NCI-H187 treated with DMSO at 0.1 percent for 48 hours (cell line): ENCODE measurements around the gene MED12L.

ENCODE experiments used
- DNase-seq: peaks from one replicate; lab custom pipeline; 2025; lab: John Stamatoyannopoulos, UW

MED12L gene

GRCh38 chr3:151425627-151426340 is 340.3 kb downstream of the MED12L start:
- no peak for DNase-seq

DNA sequence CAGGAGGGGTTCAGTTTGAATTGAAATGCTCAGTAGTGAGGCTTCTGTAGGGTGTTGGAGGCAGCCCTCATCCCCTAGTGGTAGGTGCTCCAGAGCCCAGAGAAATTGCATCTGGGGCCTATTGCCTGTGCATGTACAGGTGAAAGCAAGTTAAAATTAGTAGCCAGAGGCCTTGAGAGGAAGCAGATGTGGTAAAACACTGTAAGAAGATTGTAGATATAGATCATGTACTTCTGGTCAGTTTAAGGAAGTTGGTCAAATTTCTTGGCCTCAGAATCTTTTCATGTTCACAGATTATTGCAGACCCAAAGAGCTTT is 340.8 kb downstream of the MED12L start:
- DNase-seq: no peak

DNA sequence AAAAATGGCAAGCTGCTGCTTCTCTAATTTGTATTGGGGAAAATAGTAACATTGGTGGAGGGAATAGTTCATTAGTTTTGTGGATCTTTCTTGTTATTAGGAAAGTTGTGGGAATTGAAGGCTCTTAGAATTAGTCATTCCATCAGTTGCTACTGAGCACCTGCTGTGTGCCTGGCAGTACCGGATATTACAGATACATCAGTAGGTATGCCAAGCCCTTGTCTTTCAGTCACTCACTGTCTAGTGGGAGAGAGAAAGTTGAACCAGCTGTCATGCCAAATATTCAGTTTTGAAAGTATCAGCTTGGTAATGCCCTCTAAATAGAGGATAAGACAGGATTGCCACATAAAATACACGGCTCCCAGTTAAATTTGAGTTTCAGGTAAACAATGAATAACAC is 342.9 kb downstream of the MED12L start:
- DNase-seq: no peak

DNA sequence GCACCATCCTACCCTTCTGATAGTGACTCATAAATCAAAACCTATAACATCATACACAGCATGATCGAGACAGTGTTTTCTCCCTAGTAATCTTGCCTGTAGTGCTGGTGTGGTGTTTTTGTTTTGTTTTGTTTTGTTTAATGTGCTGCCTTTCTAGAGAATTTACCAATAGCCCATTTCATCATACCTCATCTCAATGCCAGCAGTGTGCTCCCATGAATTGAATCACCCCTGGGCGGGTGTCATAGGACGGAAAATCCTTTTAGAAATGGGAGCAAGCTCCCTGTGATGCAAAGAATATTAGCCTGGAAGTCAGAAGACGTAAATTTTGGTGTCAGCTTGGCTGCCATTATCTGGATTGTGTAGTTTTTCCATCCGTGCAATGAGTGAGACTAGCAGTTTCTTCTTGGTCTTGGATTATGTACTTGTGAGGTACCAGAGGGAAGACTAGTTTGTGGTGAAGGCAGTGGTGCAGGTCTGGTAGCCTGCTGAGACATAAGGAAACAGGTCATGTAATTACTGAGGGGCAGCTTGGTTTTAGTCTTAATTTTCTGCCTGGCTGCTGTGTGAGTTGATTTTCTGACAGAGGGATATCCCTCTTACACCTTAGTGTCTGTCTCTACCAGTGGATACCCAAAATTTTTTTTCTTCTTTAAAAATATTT is 345.5 kb downstream of the MED12L start:
- no peak for DNase-seq

- no peak for DNase-seq
Measured at GRCh38 chr3:151431940-151432339, 346.5 kb downstream of the MED12L start.

GRCh38 chr3:151432616-151433372 is 347.3 kb downstream of the MED12L start:
- DNase-seq: no peak

DNA sequence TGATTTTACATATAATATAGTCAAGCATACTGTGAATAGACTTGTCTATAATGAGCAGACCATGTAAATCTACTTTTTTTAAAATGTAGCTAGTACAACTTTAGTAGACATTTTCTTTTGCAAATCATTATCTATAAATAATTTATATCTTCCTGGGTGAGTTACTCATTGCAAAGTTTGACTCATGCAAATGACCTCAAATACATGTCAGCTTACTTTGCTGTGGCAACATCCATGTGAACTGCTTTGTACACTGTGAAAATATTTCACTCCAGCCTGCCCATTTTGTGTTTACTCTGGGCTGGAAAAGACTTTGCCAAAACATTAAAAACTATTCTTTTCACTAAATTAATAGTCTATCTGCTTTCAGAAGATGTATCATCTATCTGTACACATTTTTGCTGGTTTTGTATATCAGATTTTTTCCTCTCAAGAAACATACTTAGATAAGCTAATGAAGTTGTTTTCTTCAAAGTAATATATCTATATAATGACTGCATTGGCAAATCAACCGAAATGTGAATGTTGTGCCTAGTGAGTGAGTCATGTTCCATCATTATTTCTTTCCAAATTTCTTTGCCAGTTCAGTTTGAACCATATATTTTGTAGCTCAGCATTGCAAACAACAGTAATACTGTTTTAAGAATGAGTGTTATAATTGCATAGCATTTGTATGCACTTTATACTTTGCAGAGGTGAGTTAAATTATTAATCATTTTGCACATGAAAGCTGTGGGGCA is 348.9 kb downstream of the MED12L start:
- DNase-seq: no peak

DNA sequence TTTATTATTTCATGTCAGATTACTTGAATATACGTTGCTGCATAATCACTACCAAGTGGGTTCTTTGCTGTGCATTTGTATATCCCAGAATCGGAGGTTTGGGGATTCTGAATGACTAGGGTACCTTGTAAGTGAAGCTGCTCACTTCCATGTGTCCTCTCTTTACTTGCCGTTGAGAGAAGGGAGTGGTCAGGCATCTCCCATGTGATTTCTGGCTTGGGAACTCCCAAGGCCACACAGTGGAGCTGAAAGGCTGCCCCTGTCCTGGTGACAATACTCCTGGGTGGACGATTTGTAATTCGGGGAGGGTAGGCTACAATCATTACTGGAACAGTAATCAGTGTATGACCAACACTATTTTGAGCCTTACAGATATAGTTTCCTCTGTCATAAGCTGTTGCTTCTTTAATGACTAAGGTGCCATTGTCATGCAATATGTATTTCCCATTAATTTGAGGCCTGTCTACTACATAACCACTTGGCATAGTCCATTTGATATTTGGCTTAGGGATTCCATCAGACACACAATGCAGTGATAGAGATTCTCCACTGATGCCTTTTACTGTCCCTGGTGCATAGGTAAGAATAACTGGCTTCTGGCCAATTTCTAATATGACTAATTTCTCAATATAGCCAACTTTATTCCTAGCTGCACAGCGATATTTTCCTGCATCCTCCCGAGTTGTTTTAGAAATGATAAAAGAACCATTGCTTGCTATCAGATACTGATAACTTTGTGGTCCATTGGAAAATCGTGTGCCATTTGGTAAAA is 351.4 kb downstream of the MED12L start:
- no peak for DNase-seq

- no peak for DNase-seq
Measured at GRCh38 chr3:151437906-151438305, 352.4 kb downstream of the MED12L start.

GRCh38 chr3:151439652-151440125 is 354.2 kb downstream of the MED12L start:
- DNase-seq: no peak

DNA sequence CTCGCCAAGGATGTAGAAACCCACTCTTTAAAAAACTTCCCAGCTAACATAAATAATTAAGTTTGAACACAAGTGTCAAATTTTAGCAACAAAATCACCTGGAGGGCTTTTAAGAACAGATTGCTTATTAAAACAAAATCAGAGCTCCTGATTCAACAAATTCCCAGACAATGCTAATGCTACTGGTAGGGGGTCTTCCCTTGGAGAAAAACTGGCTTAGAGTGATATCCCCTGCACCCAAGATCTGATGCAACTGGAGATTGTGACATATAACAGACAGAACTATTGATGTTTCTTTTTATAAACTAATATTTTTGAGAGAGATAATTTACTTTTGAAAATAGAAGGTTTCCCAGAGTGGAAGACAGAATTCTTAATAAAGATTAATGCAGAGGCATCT is 355.5 kb downstream of the MED12L start:
- no peak for DNase-seq

DNA sequence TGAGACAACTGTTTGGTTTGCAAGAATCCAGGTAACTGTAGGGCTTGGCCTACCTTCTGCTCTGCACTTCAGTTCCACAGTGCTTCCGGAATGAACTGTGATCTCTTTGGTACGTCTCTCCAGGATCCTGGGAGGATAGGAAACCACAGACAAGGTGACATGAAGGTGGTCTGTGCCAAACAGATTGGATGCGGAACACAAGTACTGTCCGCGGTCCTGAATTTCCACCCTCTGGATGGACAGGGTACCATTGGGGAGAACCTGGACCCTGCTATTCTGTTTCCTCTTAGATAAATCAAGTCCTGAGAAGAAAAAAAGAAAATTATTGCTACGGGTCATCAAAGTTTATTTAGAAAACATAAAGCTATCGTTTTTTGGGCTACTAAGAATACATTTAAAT is 358.1 kb downstream of the MED12L start:
- no peak for DNase-seq

GRCh38 chr3:151445273-151446001 is 360.0 kb downstream of the MED12L start:
- DNase-seq: no peak

DNA sequence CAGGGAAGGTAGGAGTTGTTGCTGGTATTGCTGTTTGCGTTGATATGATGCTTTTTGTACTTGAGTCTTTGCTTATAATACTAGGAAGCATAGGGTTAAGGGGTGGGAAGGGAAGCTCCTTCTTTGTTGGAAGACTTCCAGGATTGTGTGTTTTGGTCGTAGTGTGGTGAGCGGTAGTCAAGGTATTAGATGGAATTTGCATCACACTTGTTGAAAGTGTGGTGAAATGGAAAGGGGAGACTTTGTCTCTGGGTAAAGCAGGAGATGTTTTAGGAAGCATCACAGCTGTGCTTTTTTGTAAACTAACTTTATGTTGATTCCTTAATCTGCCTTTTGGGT is 360.5 kb downstream of the MED12L start:
- DNase-seq: no peak

GRCh38 chr3:151452368-151452767 is 366.9 kb downstream of the MED12L start:
- no peak for DNase-seq

DNA sequence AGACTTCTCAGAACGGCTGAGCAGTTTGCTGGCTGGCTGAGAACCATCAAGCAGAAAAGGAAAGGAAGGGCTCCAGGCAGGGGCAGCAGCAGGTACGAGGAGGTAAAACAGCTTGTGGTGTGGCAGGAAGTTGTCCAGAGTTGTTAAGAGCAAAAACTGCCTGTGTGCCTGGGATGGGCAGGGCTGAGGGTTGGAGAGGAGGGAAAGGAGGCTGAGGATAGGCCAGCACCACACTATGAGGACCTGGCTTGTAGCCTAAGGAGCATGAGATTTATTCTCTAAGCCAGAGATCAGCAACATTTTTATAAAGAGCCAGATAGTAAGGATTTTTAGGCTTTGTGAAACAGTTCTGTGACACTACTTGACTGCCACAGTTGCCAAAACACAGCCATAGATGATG is 367.4 kb downstream of the MED12L start:
- DNase-seq: no peak

- DNase-seq: no peak
Measured at GRCh38 chr3:151456065-151456464, 370.6 kb downstream of the MED12L start.

- no peak for DNase-seq
Measured at GRCh38 chr3:151459358-151459757, 373.9 kb downstream of the MED12L start.

GRCh38 chr3:151460228-151460627 is 374.8 kb downstream of the MED12L start:
- DNase-seq: no peak

- no peak for DNase-seq
Measured at GRCh38 chr3:151460774-151461450, 375.4 kb downstream of the MED12L start, which contains the start of gene IGSF10. TSS of gene IGSF10 (minus strand) at chr3:151461061. CDS start at chr3:151458709, 2,352 bp downstream.
